ENCODE measurements around the gene MYBPH. TPM values are rescaled to one million over a fixed set of nuclear protein-coding genes. Genes with fewer than 3 reads are reported as not detected.

The MYBPH gene
- total RNA-seq, 4 donors from 2014 or later: not detected

GRCh38 chr1:203126151-203126865 lies 49.3 kb downstream of the MYBPH start:
- TF ChIP-seq, protein P1, sequence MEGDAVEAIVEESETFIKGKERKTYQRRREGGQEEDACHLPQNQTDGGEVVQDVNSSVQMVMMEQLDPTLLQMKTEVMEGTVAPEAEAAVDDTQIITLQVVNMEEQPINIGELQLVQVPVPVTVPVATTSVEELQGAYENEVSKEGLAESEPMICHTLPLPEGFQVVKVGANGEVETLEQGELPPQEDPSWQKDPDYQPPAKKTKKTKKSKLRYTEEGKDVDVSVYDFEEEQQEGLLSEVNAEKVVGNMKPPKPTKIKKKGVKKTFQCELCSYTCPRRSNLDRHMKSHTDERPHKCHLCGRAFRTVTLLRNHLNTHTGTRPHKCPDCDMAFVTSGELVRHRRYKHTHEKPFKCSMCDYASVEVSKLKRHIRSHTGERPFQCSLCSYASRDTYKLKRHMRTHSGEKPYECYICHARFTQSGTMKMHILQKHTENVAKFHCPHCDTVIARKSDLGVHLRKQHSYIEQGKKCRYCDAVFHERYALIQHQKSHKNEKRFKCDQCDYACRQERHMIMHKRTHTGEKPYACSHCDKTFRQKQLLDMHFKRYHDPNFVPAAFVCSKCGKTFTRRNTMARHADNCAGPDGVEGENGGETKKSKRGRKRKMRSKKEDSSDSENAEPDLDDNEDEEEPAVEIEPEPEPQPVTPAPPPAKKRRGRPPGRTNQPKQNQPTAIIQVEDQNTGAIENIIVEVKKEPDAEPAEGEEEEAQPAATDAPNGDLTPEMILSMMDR (IDR thresholded peaks at IDR 0.05; ENCODE audit: low read depth): no peak

DNA sequence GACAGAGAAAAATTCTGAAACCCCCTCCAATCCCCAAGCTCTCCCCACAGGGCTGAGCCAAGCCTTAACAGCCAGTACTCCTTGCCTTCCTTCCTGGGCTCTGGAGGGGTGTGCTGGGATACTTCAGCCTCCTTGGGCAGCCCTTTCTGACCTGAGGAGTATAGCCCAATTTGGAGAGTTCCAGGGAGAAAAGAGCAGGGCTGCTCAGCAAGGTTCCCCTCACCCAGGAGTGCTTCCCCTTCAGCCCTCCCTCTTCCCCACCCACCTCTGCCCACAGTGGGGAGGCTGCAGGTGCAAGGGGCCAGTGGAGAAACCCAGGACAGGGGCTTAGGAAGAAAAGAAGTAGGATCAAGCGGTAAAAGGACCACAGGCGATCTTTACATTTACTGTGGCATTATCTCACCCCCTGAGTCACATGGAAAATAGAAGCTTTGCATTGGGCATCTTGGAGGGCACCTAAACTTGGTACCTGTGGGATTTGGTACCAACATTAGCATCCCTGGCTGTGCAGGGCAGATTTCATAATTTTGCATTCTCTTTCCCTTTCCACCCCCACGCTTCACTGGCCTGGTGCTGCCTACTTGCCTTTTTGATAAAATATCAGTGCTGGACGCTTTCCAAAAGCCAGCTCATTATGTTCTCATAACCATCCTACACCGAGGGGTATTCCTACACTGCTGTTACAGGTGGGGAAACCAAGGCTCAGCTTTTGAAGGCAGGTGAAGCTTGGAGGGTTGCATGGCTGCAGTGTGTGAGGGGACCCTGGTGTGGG lies 50.9 kb downstream of the MYBPH start:
- TF ChIP-seq, protein P1 (IDR thresholded peaks at IDR 0.05; ENCODE audit: low read depth): no peak

DNA sequence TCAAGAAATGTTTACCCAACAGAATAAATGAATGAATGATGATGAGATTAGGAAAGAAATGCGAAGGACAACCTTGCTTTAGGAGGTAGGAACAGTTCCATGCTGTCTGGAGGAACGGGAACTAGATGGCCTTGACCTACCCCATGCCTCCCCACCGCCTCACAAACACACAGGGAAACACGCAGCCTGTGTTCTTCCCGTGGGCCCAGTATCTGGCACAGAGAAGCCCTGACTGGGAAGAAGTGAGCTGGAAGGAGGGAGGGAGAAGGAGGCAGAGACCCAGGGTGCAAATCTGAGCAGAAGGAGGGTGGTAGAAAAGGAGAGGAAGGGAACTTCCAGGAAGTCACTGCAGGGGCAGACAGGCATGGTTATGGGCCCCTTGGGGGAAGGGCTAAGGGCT lies 51.6 kb downstream of the MYBPH start:
- TF ChIP-seq, protein P1 (IDR thresholded peaks at IDR 0.05; ENCODE audit: low read depth): no peak

- TF ChIP-seq, protein P1 (IDR thresholded peaks at IDR 0.05; ENCODE audit: low read depth): no peak
These were observed 53.5 kb downstream of the MYBPH start for GRCh38 chr1:203122159-203122558.

- TF ChIP-seq, protein P1 (IDR thresholded peaks at IDR 0.05; ENCODE audit: low read depth): no peak
These were observed 54.2 kb downstream of the MYBPH start for GRCh38 chr1:203121186-203122015.

- TF ChIP-seq, protein P1 (IDR thresholded peaks at IDR 0.05; ENCODE audit: low read depth): no peak
These were observed 55.1 kb downstream of the MYBPH start for GRCh38 chr1:203120325-203121153.

Other genes starting within 250 kb of the MYBPH start
- 10 to 100 TPM; 18.1 to 25.3 (median 22.2) TPM for gene KLHL12, start 248.6 kb downstream of the MYBPH start, total RNA-seq
- gene ADIPOR1, start 217.5 kb downstream of the MYBPH start, total RNA-seq: 100 to 1,000 TPM in 2 of 4 donors, 10 to 100 TPM in 2; 95.8 to 124 (median 103) TPM
- gene CYB5R1, start 208.6 kb downstream of the MYBPH start, total RNA-seq: 10 to 100 TPM; 40.6 to 51.2 (median 46.8) TPM
- gene TMEM183A, start 168.5 kb downstream of the MYBPH start, total RNA-seq: 10 to 100 TPM; 51.2 to 79.6 (median 62.6) TPM
- gene PPFIA4, start 149.3 kb downstream of the MYBPH start, total RNA-seq: under 1 TPM in 3 of 4 donors, not detected in 1; 0.16 to 0.19 (median 0.17) TPM
- gene MYOG, start 89.8 kb downstream of the MYBPH start, total RNA-seq: not detected
- gene ADORA1, start 48.1 kb downstream of the MYBPH start, total RNA-seq: 1 to 10 TPM in 2 of 4 donors, under 1 TPM in 2; 0.33 to 8.3 (median 0.90) TPM
- 100 to 1,000 TPM in 1 of 4 donors, 10 to 100 TPM in 2, 1 to 10 TPM in 1; 7.3 to 625 (median 33.2) TPM for gene CHI3L1, start 10.9 kb upstream of the MYBPH start, total RNA-seq
- 100 to 1,000 TPM in 1 of 4 donors, 10 to 100 TPM in 1, 1 to 10 TPM in 1, under 1 TPM in 1; 0.49 to 244 (median 5.6) TPM for gene CHIT1, start 53.8 kb upstream of the MYBPH start, total RNA-seq
- gene BTG2, start 129.7 kb upstream of the MYBPH start, total RNA-seq: 100 to 1,000 TPM in 1 of 4 donors, 10 to 100 TPM in 3; 68.5 to 121 (median 80.4) TPM
- 100 to 1,000 TPM in 1 of 4 donors, 10 to 100 TPM in 3; 39.6 to 164 (median 67.1) TPM for gene FMOD, start 175.3 kb upstream of the MYBPH start, total RNA-seq

Data from subcutaneous adipose tissue (tissue), 4 donors.